Esophagus squamous epithelium (tissue), 4 donors: Measurements from ENCODE around the gene TBATA.

Source experiments
- POLR2A ChIP-seq, 4 donors: fragments of 450-650 bp; IDR thresholded peaks; one replicate each; pipeline ENCODE4 v1.6.1; 2017; ENCODE audit warnings: antibody characterized with exemption in 4 of 4, mild to moderate bottlenecking in 4 of 4, moderate library complexity in 3 of 4
- TF ChIP-seq, protein P1 (sequence below), 6 experiments: fragments of 450-650 bp in 4 of 6; fragments of 200-600 bp in 2 of 6; sonication (generic) in 2 of 6; IDR thresholded peaks; one replicate each; pipeline ENCODE4 v1.5.1; 2016 to 2019; ENCODE audit warnings: antibody characterized with exemption in 6 of 6, mild to moderate bottlenecking in 4 of 6, moderate library complexity in 4 of 6

DNA sequence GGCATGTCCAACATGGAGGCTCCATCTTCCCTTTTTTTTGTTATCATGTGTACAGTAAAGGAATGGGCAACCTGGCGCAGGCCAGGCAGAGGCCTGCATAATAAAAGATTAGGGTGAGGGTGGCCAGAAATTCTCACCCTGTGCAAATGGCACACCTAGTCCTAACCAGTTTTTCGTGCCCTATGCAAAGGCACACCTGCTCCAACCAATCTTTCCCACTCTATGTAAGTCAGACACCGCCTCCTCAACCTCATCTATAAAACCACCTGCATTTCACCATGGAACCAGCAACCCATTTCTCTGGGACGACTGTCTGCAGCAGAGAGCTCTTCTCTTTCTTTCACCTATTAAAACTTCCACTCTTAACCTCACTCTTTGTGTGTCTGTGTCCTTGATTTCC, 16.1 kb downstream of the TBATA start:
- TF ChIP-seq, protein P1, sequence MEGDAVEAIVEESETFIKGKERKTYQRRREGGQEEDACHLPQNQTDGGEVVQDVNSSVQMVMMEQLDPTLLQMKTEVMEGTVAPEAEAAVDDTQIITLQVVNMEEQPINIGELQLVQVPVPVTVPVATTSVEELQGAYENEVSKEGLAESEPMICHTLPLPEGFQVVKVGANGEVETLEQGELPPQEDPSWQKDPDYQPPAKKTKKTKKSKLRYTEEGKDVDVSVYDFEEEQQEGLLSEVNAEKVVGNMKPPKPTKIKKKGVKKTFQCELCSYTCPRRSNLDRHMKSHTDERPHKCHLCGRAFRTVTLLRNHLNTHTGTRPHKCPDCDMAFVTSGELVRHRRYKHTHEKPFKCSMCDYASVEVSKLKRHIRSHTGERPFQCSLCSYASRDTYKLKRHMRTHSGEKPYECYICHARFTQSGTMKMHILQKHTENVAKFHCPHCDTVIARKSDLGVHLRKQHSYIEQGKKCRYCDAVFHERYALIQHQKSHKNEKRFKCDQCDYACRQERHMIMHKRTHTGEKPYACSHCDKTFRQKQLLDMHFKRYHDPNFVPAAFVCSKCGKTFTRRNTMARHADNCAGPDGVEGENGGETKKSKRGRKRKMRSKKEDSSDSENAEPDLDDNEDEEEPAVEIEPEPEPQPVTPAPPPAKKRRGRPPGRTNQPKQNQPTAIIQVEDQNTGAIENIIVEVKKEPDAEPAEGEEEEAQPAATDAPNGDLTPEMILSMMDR (IDR thresholded peaks at IDR 0.05), result no peak
- TF ChIP-seq POLR2A (IDR thresholded peaks at IDR 0.05), result no peak
